Vagina (tissue), 2 donors: ENCODE data around the gene EGFLAM.

Source experiments
- POLR2A ChIP-seq, 2 donors: fragments of 450-650 bp; IDR thresholded peaks; one replicate each; pipeline ENCODE4 v1.6.1; 2017; ENCODE audit warnings: antibody characterized with exemption in 2 of 2, mild to moderate bottlenecking in 2 of 2, moderate library complexity in 2 of 2
- POLR2AphosphoS5 ChIP-seq, 2 donors: sonication (generic); formaldehyde crosslinking; IDR thresholded peaks; one replicate each; pipeline ENCODE4 v1.9.0; 2017; ENCODE audit warnings: antibody characterized with exemption in 2 of 2, mild to moderate bottlenecking in 2 of 2, low read depth in 1 of 2; ENCODE audit not compliant: insufficient read depth in 1 of 2
- TF ChIP-seq, protein P1 (sequence below), 3 experiments: fragments of 450-650 bp in 2 of 3; fragments of 200-600 bp in 1 of 3; sonication (generic) in 1 of 3; IDR thresholded peaks; one replicate each; pipeline ENCODE4 v1.5.1; 2017 to 2019; ENCODE audit warnings: antibody characterized with exemption in 3 of 3, mild to moderate bottlenecking in 2 of 3, moderate library complexity in 2 of 3

- TF ChIP-seq, protein P1, sequence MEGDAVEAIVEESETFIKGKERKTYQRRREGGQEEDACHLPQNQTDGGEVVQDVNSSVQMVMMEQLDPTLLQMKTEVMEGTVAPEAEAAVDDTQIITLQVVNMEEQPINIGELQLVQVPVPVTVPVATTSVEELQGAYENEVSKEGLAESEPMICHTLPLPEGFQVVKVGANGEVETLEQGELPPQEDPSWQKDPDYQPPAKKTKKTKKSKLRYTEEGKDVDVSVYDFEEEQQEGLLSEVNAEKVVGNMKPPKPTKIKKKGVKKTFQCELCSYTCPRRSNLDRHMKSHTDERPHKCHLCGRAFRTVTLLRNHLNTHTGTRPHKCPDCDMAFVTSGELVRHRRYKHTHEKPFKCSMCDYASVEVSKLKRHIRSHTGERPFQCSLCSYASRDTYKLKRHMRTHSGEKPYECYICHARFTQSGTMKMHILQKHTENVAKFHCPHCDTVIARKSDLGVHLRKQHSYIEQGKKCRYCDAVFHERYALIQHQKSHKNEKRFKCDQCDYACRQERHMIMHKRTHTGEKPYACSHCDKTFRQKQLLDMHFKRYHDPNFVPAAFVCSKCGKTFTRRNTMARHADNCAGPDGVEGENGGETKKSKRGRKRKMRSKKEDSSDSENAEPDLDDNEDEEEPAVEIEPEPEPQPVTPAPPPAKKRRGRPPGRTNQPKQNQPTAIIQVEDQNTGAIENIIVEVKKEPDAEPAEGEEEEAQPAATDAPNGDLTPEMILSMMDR (IDR thresholded peaks at IDR 0.05), result no peak
- no peak for TF ChIP-seq POLR2A (IDR thresholded peaks at IDR 0.05)
- TF ChIP-seq POLR2AphosphoS5 (IDR thresholded peaks at IDR 0.05; ENCODE audit: insufficient read depth in 1 of 2, low read depth in 1 of 2), result no peak
These were observed 5.6 kb downstream of the EGFLAM start for GRCh38 chr5:38263983-38264382.
